WTC11 (cell line): ENCODE results near the gene TOM1. TPM values are rescaled to one million over a fixed set of nuclear protein-coding genes. Genes with fewer than 3 reads are reported as not detected.

Experiments used
- ATAC-seq: fragments of 200-7000 bp; cut with Tn5 transposase; 2 replicates; pipeline ENCODE4 v1.10.0; 2021; ENCODE audit warnings: mild to moderate bottlenecking, moderate library complexity
- CTCF ChIA-PET: fragments of 300-600 bp; sonication (Branson Sonifier 250); formaldehyde crosslinking; loops from one replicate; lab custom pipeline; 2021; ENCODE audit warnings: antibody characterized with exemption; lab: Charles Lee
- POLR2A ChIA-PET: fragments of 350-600 bp; sonication (Branson Sonifier 250); formaldehyde crosslinking; loops from one replicate; lab custom pipeline; 2021; ENCODE audit warnings: antibody characterized with exemption; lab: Charles Lee
- DNase-seq: peaks from one replicate; pipeline ENCODE4 v3.0.0; 2021; ENCODE audit warnings: low spot score
- H3K27ac Mint-ChIP-seq: 2 replicates; pipeline ENCODE4 v1.8.0; 2021; ENCODE audit warnings: mixed read lengths
- H3K27me3 Mint-ChIP-seq: 2 replicates; pipeline ENCODE4 v1.8.0; 2021; ENCODE audit warnings: low read depth, mild to moderate bottlenecking, moderate library complexity, mixed read lengths
- H3K36me3 Mint-ChIP-seq: 2 replicates; pipeline ENCODE4 v1.8.0; 2021; ENCODE audit warnings: mixed read lengths
- H3K4me1 Mint-ChIP-seq: 2 replicates; pipeline ENCODE4 v1.8.0; 2022; ENCODE audit warnings: mixed read lengths
- H3K4me3 Mint-ChIP-seq: 2 replicates; pipeline ENCODE4 v1.8.0; 2021; ENCODE audit warnings: mild to moderate bottlenecking, moderate library complexity, mixed read lengths
- H3K9me3 Mint-ChIP-seq: 2 replicates; pipeline ENCODE4 v1.8.0; 2021; ENCODE audit warnings: mixed read lengths
- EMX1 ChIP-seq: fragments of 250-450 bp; sonication (Bioruptor Pico); IDR thresholded peaks from 2 replicates; pipeline ENCODE4 v1.8.0; 2021; ENCODE audit warnings: mild to moderate bottlenecking
- GABPB1 ChIP-seq: sonication (generic); formaldehyde crosslinking; IDR thresholded peaks from 2 replicates; pipeline ENCODE4 v1.8.1; 2023; ENCODE audit warnings: mild to moderate bottlenecking, missing genetic modification reagents
- MYBL2 ChIP-seq: sonication (generic); formaldehyde crosslinking; IDR thresholded peaks from 2 replicates; pipeline ENCODE4 v1.8.1; 2023; ENCODE audit warnings: mild to moderate bottlenecking, moderate library complexity, missing genetic modification reagents
- NR3C1 ChIP-seq: sonication (generic); formaldehyde crosslinking; conservative IDR thresholded peaks from 2 replicates; pipeline ENCODE4 v1.8.1; 2023; ENCODE audit warnings: low read depth, mild to moderate bottlenecking, missing genetic modification reagents
- PRDM15 ChIP-seq: sonication (generic); formaldehyde crosslinking; IDR thresholded peaks from 2 replicates; pipeline ENCODE4 v1.8.0; 2022; ENCODE audit warnings: missing genetic modification reagents
- RELA ChIP-seq: sonication (generic); formaldehyde crosslinking; IDR thresholded peaks from 2 replicates; pipeline ENCODE4 v1.8.1; 2022; ENCODE audit warnings: missing genetic modification reagents, mild to moderate bottlenecking, borderline replicate concordance
- RORB ChIP-seq: fragments of 250-450 bp; sonication (Bioruptor Pico); IDR thresholded peaks from 2 replicates; pipeline ENCODE4 v1.9.0; 2021; ENCODE audit warnings: mild to moderate bottlenecking
- ZNF532 ChIP-seq: fragments of 250-450 bp; sonication (Bioruptor Pico); IDR thresholded peaks from 2 replicates; pipeline ENCODE4 v1.9.0; 2021; ENCODE audit warnings: mild to moderate bottlenecking, borderline replicate concordance
- total RNA-seq: library from RNA; stranded (reverse); gene quantifications from 3 replicates; pipeline ENCODE4 v1.2.3, GENCODE V29; 2021

The TOM1 gene
- total RNA-seq, 1 experiment from 2014 or later, result 23.5 TPM

DNA sequence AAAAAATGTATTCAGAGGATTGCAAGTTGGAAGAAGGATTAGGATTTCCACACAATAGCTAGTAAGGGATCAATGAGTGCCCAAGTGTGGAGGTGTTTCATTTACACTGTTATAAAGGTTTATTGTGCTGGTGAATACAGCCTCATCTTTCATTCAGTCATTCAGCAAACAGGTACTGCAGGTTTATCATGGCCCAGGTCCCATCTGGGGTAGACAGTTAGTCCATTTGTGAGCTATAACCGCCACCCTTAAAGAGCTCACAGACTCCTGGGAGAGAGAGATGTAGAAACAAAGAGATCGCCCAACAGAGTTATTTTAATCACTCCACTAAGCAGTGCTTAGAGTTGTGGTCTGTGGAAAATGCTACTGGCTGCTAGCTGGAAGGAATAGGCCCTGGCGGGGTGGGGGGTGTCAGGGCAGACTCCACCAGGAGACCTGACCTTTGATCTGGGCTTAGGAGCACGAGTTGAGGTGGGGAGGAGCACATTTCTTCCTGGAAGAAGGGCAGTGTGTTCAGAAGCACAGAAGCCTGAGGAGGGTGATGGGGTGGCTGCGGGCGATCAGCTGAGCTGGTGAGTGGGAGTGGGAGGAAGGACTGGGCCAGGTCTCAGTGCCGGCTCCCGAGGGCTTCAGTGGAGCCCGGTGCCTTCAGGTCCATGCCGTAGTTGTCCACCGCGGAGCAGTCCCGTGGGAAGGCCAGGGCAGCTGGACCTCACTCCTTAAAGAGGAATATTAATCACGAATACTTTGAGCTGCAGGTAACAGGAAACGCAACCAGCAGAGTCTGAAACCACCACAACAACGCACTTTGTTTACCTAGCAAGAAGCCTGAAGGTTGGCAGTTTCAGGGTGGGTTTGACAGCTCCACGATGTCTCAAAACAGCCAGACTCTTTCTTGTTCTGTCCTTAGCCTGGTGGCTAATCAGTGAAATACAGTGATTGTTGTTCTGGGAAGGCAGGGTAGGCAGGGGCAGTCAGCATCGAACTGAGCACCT, 11.2 kb downstream of the TOM1 start:
- H3K27ac Mint-ChIP-seq, result peak overlapping the region; percentile 74
- H3K9me3 Mint-ChIP-seq, result no peaks in the 10 kb centered on the region
- H3K4me3 Mint-ChIP-seq, result no peak overlapping the region
- no peaks in the 10 kb centered on the region for H3K36me3 Mint-ChIP-seq
- peaks cover 25% of the 10 kb centered on the region for H3K4me1 Mint-ChIP-seq
- no peak for TF ChIP-seq RELA (CRISPR knock-in tag)
- TF ChIP-seq, all 79 proteins: peak for 0
- ChIA-PET POLR2A (no interaction called here), CTCF (interaction anchor here (2.0 kb wide), 1 partner anchor 11 kb away, joined by 6 read pairs; the partner anchor contains the start of gene TOM1)
- DNase-seq (no peak), ATAC-seq (peak; percentile 18)
- no peaks in the 10 kb centered on the region for H3K27me3 Mint-ChIP-seq

- Mint-ChIP-seq H3K27me3 (no peaks in the 10 kb centered on the region), H3K4me3 (no peak overlapping the region), H3K9me3 (no peaks in the 10 kb centered on the region), H3K27ac (no peak overlapping the region; the same call in 1 of the 2 replicates), H3K36me3 (no peaks in the 10 kb centered on the region), H3K4me1 (peaks cover 20% of the 10 kb centered on the region)
- DNase-seq, result no peak
- TF ChIP-seq EMX1 (CRISPR knock-in tag), result no peak
- ChIA-PET CTCF (no interaction called here), POLR2A (no interaction called here)
- peak; percentile 25 for ATAC-seq
Observed at GRCh38 chr22:35311551-35311999, 11.9 kb downstream of the TOM1 start.

DNA sequence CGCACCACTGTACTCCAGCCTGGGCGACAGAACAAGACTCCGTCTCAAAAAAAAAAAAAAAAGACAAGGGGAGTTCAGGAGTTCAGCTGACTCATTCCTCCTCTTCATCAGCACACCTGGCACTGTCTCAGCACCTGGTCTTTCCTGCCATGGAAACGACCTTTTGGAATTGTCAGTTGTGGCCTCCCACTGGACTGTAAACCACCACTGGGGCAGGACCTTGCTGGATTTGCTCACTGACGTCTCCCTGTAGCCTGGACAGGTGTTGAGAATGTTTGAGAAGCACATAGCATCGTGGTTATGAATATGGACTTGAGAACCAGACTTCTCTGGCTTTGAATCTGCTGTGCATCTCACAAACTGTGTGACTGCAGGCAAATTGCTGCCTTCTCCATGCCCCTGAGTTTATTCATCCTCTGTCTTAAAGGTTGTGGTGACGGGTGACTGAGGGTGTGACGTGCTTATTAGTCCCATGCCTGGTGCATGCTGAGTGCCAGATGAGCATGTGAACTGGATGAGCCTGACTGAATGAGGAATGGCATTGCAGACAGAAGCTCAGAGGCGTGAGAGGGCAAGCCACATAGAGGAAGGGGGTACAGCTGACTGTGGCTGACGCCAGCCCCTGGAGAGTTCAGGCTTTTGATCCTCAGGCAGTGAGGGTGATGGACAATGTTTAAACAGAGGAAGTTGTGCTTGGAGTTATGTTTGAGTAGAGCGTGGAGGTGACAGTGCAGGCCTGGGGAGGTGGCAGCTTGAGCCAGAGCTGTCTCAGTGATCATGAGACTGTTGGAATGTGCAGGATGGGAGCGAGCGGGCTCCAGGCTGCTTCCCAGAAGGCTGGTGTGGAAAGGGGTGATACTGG, 12.7 kb downstream of the TOM1 start:
- peaks cover 11% of the 10 kb centered on the region; the same call in 1 of the 2 replicates for H3K4me1 Mint-ChIP-seq
- no peak overlapping the region for H3K4me3 Mint-ChIP-seq
- DNase-seq, result no peak
- no peak for ATAC-seq
- H3K27me3 Mint-ChIP-seq, result no peaks in the 10 kb centered on the region
- TF ChIP-seq MYBL2 (CRISPR knock-in tag), result no peak
- TF ChIP-seq RORB (CRISPR knock-in tag), result no peak
- no peak for TF ChIP-seq PRDM15 (CRISPR knock-in tag)
- no peak for TF ChIP-seq NR3C1 (CRISPR knock-in tag)
- no peaks in the 10 kb centered on the region for H3K9me3 Mint-ChIP-seq
- CTCF ChIA-PET, result no interaction called here
- POLR2A ChIA-PET, result no interaction called here
- H3K36me3 Mint-ChIP-seq, result no peaks in the 10 kb centered on the region
- peak overlapping the region; percentile 18 for H3K27ac Mint-ChIP-seq

DNA sequence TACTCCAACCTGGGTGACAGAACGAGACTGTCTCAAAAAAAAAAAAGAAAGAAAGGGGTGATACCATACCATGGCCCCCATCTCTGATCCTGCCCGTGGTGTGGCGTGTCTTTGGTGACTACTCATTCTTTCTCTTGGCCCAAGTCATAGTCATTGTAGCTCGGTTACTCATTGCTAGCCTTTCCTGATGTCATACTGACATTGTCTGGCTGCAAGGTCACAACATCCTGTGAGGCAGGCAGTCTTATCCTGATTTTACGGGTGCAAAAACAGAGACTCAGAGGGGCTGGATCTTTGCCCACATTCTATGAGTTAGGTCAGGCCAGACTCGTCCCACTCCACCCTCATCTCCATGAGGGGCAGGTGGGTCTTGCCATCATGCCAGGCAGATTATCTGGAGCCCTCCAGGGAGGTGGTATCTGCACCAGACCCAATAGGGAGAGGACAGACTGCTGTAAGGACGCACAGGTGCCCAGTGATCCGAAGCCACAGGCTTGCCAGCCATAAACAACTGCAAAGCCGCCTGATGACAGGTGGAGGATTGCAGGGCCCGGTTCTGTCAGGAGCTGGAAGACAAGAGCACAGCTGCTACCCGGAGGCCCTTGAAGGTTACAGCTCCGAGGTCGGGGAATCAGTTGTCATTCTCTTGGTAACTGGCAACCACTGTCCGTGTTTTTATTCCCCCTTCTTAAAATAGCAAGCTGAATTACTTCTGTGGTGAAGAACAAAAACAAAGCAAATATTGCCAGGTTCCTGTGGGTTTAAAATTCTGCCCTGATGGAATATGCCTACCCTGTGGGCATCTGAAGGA, 13.8 kb downstream of the TOM1 start:
- peaks cover 10% of the 10 kb centered on the region; the same call in 1 of the 2 replicates for H3K4me1 Mint-ChIP-seq
- no peaks in the 10 kb centered on the region for H3K27me3 Mint-ChIP-seq
- no peaks in the 10 kb centered on the region for H3K9me3 Mint-ChIP-seq
- ChIA-PET CTCF (interaction anchor here (1.0 kb wide), 1 partner anchor 38 kb away, joined by 3 read pairs; no protein-coding TSS in a partner anchor), POLR2A (no interaction called here)
- TF ChIP-seq ZNF532 (CRISPR knock-in tag), result no peak
- TF ChIP-seq GABPB1 (CRISPR knock-in tag), result 0 out of 2 replicates have a peak, but pooled peaks have one; percentile 18
- DNase-seq (no peak), ATAC-seq (no peak; the same call in 1 of the 2 replicates)
- H3K36me3 Mint-ChIP-seq, result peaks cover 6% of the 10 kb centered on the region; the same call in 1 of the 2 replicates
- no peak overlapping the region for H3K27ac Mint-ChIP-seq
- H3K4me3 Mint-ChIP-seq, result no peak overlapping the region
